CMK (cell line): ENCODE data around the gene ZNF202.
"Not testable (repeated sequence)": the region's sequence is repeated elsewhere in the genome, so short reads cannot be mapped to it uniquely, and the experiment has no call there.

Experiments used
- DNase-seq: peaks from one replicate; pipeline ENCODE4 v3.0.0-alpha.2; 2010; ENCODE audit warnings: low read depth

Gene ZNF202

GRCh38 chr11:123740787-123741158, 687 bp downstream of the ZNF202 start:
- no peak for DNase-seq

- DNase-seq = no peak
Measured at GRCh38 chr11:123738374-123738773, 3.1 kb downstream of the ZNF202 start.

GRCh38 chr11:123736769-123737168, 4.7 kb downstream of the ZNF202 start:
- no peak for DNase-seq

- no peak for DNase-seq
Measured at GRCh38 chr11:123729602-123730001, 11.9 kb downstream of the ZNF202 start.

- DNase-seq = no peak
Measured at GRCh38 chr11:123725995-123726655, 15.3 kb downstream of the ZNF202 start.

- DNase-seq = no peak
Measured at GRCh38 chr11:123719452-123719851, 22.0 kb downstream of the ZNF202 start.

GRCh38 chr11:123718469-123718868, 23.0 kb downstream of the ZNF202 start:
- no peak for DNase-seq

GRCh38 chr11:123718063-123718462, 23.4 kb downstream of the ZNF202 start:
- DNase-seq = no peak

GRCh38 chr11:123712627-123713026, 28.8 kb downstream of the ZNF202 start:
- DNase-seq = not testable (repeated sequence)

- DNase-seq = peak; percentile 25
Measured at GRCh38 chr11:123707606-123708205, 33.8 kb downstream of the ZNF202 start.

GRCh38 chr11:123707206-123707605, 34.3 kb downstream of the ZNF202 start:
- no peak for DNase-seq

GRCh38 chr11:123704341-123704740, 37.1 kb downstream of the ZNF202 start:
- DNase-seq = no peak

- no peak for DNase-seq
Measured at GRCh38 chr11:123702696-123703095, 38.8 kb downstream of the ZNF202 start.

GRCh38 chr11:123702139-123702538, 39.3 kb downstream of the ZNF202 start:
- no peak for DNase-seq

- no peak for DNase-seq
Measured at GRCh38 chr11:123700772-123701171, 40.7 kb downstream of the ZNF202 start.

GRCh38 chr11:123698546-123699127, 42.8 kb downstream of the ZNF202 start:
- no peak for DNase-seq

GRCh38 chr11:123696183-123696582, 45.3 kb downstream of the ZNF202 start:
- no peak for DNase-seq

GRCh38 chr11:123695231-123695630, 46.2 kb downstream of the ZNF202 start:
- no peak for DNase-seq

- DNase-seq = no peak
Measured at GRCh38 chr11:123694551-123694950, 46.9 kb downstream of the ZNF202 start.

- no peak for DNase-seq
Measured at GRCh38 chr11:123692961-123693360, 48.5 kb downstream of the ZNF202 start.

- no peak for DNase-seq
Measured at GRCh38 chr11:123690485-123690884, 51.0 kb downstream of the ZNF202 start.

GRCh38 chr11:123684601-123685000, 56.9 kb downstream of the ZNF202 start:
- no peak for DNase-seq

GRCh38 chr11:123683428-123684170, 57.9 kb downstream of the ZNF202 start:
- no peak for DNase-seq
